DMS114 treated with DMSO at 0.1 percent for 48 hours (cell line): ENCODE data around the gene ALKBH5.

Source experiments
- DNase-seq: peaks from one replicate; lab custom pipeline; 2025; ENCODE audit not compliant: unreplicated experiment; lab: John Stamatoyannopoulos, UW

Gene ALKBH5

GRCh38 chr17:18183334-18184142 is at the start of gene ALKBH5:
Gene ALKBH5 (plus strand): TSS chr17:18183828. CDS start chr17:18184244, 416 bp downstream.
- DNase-seq, result peak; percentile 76

GRCh38 chr17:18136357-18136756 is 47.3 kb upstream of the ALKBH5 start:
- DNase-seq, result no peak

DNA sequence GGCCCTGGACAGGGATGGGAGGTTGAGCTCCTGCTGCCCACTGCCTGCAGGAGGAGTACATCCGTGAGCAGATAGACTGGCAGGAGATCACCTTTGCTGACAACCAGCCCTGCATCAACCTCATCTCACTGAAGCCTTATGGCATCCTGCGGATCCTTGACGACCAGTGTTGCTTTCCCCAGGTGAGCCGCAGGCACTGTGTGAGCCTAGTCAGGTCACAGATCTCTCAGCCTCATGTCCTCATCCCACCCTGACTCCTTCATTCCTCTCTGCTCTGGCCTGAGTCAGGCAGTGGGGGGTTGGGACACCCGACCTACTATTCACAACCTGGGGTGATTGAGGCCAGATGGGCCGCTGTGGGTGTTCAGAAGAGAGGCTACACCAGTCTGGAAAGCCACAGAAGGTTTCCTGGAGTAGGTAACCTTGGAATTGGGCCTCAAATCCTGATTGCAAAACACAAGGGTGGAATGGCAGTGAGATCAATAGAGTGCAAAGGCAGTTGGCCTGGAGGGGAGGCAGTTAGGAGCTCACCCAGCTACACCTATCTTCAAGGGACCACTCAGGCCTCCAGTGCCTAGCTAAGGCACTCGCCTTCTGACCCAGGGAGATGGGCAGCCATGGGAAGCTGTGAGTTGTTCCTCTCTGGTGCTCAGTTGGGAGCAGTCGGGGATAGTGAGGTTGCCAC is 45.4 kb upstream of the ALKBH5 start:
- DNase-seq, result no peak

GRCh38 chr17:18139092-18139491 is 44.5 kb upstream of the ALKBH5 start:
- no peak for DNase-seq

DNA sequence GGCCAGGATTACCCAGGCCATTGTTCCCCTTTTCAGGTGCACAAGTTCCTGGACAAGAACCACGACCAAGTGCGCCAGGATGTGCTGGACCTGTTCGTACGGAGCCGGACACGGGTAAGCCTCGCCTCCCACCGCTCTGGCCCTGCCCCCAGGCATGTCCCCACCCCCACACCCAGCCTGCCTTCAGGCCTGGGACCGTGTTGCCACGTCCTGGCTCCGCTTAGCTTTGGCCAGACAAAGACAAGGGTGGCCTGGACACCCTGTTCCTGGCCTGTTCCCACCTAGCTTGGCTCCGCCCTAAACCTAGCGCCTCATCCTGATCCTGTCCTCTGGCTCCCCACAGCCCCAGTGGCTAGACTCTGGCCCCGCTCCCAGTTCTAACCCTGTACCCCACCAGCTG is 44.1 kb upstream of the ALKBH5 start:
- no peak for DNase-seq

DNA sequence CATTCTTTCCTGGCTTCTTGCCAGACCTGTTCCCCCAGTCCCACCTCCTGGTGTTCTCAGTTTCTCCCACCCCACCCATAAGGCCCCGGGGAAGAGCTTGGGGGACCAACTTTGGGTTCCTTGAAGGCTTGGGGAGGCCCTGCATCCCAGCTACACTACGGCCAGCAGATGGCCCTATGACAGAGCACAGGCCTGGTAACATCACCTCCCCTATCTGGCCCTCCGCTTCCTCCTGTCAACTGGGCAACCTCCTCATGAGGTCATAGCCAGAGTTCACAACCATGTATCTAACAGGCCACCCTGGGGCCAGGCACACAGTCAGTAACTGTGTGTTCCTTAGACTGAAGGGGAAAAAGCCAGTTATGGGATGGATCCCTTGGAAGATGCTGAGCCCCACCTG is 43.7 kb upstream of the ALKBH5 start:
- no peak for DNase-seq

GRCh38 chr17:18140648-18141047 is 43.0 kb upstream of the ALKBH5 start:
- no peak for DNase-seq

DNA sequence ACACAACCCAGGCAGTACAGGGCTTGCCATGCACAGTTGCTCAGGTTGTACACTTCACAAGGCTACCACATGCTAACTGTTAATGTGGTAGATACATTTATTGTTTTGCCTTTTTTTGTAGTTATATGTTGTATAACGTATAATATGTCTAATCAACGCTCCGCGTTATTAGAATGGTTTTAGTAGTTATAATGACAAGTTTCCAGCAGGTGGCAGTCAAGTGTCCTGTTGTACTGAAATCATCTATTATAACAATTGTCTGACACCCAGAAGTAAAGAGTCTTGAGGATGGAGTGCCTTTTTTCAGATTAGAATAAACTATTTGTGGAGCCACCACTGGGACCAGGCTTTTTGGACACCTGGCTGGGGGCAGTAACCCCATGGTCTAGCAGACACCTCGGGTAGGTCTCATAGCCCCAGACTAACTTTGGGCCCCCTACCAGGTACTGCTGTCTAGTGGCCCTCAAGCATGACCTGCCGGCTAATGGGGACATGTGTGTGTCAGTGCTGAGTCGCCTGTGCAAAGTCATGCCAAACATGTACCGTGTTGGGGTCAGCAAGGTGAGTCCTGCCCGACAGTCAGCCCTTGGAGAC is 42.3 kb upstream of the ALKBH5 start:
- DNase-seq, result peak; percentile 3

DNA sequence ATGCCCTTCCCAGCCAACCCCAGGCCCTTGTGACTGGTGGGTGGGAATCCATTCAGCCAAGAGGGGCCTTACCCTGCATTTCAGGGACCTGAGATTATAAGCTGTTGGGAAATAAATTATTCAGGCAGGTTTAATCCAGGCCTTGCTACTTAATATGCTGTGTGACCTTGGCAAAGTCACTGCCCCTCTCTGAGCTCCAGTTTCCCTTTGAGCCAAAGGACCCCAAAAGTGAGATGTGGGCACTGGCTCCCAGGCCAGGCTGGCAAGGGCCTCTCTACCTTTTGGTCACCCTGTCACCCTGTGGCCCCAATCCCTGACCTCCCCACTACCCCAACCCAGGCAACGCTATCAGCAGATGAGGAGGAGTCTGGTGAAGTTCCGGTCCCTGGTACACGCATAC is 41.2 kb upstream of the ALKBH5 start:
- DNase-seq, result no peak

DNA sequence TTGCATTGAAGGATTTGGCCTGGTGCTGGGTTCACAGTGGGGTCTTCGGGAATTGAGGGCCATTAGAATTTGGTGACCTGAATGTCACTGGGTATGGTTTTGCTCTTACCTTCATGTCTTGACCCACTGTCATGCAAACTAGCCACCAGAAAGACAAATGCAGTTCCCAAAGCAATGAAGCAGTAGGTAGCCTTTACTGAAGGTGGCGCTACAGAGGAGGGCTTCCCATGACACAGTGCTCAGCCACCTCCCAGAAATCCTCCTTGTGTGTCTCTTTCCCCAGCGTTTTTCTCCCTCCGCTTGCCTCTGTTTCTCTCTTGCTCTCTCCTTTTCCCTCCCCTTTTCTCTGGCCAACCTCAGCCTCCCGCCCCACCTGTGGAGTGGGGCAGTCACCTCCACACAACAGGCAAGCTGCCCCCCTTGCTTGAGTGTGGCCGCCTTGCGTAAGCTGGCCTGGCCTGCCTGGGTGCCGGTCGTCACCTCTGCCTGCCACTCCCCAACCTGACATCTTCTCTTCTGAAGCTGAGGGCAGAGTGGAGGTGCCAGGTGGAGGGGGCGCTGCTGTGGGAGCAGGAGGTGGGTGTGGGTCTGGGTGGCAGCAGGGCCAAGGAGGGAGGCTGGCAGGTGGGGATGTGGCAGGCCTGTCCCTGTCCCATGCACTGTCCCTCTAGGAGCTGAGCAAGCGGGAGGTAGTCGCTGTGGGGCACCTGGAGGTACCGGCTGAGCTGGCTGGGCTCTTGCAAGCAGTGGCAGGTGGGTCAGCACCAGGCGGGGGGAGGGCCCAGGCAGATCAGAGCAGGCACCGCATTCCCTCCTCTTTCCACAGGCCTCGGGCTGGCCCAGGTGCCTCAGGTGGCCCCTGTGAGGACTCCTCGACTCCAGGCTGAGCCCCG is 40.3 kb upstream of the ALKBH5 start:
- DNase-seq, result no peak

DNA sequence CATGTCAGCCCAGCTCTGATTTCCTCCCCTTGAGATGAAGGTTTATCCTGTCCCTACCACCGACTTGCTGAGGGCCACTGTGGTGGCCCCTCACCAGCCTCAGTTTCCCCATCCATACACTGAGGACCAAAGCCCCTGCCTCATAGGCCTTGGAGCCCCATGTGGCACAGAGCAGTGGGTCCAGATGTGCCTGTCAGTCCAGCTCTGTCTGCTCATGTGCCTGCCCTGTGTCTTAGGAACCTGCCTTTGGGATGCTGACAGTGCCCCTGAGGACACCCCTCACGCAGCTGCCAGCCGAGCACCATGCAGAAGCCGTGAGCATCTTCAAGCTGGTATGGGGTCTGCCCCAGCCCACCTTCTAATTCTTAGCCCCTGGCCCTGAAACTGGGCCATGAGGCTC is 39.4 kb upstream of the ALKBH5 start:
- DNase-seq, result no peak

GRCh38 chr17:18144855-18145254 is 38.8 kb upstream of the ALKBH5 start:
- no peak for DNase-seq

DNA sequence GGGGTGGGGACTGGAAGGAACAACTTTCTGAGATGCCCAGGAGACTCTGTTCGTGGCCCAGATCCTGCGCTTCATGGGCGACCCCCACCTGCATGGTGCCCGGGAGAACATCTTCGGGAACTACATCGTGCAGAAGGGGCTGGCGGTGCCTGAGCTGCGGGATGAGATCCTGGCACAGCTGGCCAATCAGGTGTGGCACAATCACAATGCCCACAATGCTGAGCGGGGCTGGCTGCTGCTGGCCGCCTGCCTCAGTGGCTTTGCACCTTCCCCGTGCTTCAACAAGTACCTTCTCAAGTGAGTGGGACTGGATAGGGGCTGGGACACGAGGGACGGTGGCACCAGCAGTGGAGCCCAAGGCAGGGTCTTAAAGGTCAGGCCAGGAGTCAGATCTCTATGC is 37.8 kb upstream of the ALKBH5 start:
- DNase-seq, result no peak

GRCh38 chr17:18146259-18146658 is 37.4 kb upstream of the ALKBH5 start:
- DNase-seq, result no peak

DNA sequence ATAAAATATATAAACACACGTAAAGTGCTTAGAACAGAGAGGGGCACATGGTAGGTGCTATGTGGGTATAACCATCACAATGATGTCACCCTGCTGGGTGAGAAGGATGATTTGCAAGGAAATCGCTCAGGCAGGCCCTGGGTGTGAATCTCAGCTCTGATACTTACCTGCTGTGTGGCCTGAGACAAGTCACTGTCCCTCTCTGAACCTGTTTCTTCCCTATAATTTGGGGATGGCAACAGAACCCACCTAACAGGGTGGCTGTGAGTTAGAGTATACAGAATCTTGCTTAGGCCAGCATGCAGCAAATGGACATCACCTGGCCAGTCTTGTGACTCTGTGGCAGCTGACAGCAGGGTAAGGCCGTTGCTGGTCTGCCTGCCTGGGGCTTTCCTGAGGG is 36.6 kb upstream of the ALKBH5 start:
- DNase-seq, result no peak

- no peak for DNase-seq
Measured at GRCh38 chr17:18148586-18148985, 35.0 kb upstream of the ALKBH5 start.

GRCh38 chr17:18151290-18151689 is 32.3 kb upstream of the ALKBH5 start:
- no peak for DNase-seq

GRCh38 chr17:18155179-18155578 is 28.4 kb upstream of the ALKBH5 start:
- DNase-seq, result no peak

DNA sequence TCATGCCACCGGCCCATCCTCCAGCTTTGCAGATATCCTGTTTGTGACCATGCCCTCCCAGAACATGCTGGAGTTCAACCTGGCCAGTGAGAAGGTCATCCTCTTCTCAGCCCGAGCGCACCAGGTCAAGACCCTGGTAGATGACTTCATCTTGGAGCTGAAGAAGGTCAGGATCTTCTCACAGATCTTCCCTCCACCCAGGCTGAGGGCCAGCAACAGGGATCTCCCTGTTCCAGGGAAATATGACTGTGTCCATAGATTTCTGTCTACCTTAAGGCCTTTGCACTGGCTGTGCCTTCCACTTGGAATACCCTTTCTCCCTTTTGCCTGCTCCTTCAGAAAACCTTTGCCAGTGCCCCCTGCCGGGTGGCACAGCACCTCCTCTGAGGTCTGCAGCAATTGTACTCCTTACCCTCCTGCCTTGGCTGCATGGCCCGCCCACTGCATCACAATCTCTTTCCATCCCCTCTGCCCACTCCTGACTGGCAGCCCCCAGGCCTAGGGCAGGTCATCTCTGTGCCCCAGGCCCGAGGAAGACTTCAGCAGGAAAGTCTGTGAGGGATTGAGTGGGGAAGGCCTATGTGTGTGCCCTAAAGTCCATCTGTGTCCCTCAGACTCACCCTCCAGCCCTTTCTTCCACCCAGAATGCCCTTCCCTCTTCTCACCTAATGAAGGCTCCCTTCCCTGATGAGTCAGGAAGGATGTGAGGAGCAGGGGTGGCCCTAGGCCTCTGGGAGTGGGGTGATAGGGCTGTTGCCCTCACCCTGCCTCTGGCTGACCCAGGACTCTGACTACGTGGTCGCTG is 27.3 kb upstream of the ALKBH5 start:
- no peak for DNase-seq

GRCh38 chr17:18156976-18157280 is 26.7 kb upstream of the ALKBH5 start:
- DNase-seq, result no peak
